Right lung (tissue), 5 donors: ENCODE results near the gene ZNF512B. TPM values are rescaled to one million over a fixed set of nuclear protein-coding genes. Genes with fewer than 3 reads are reported as not detected.
"Not testable (repeated sequence)": the region's sequence is repeated elsewhere in the genome, so short reads cannot be mapped to it uniquely, and the experiment has no call there.

Experiments
- DNase-seq, 2 donors: peaks; one replicate each; pipeline ENCODE4 v3.0.0-alpha.2; 2013
- polyA plus RNA-seq, 5 donors: library from polyadenylated mRNA; unstranded; fragments of 120-200 nt; gene quantifications; one replicate each; pipeline versions ENCODE4 v1.2.1 to v1.2.3, GENCODE V29; 2013; ENCODE audit warnings: inconsistent platforms in 1 of 5, low replicate concordance in 1 of 5; ENCODE audit not compliant: insufficient read length in 5 of 5, insufficient read depth in 1 of 5

ZNF512B gene
- polyA plus RNA-seq, 5 donors: 19.5 to 36.5 (median 26.2) TPM

DNA sequence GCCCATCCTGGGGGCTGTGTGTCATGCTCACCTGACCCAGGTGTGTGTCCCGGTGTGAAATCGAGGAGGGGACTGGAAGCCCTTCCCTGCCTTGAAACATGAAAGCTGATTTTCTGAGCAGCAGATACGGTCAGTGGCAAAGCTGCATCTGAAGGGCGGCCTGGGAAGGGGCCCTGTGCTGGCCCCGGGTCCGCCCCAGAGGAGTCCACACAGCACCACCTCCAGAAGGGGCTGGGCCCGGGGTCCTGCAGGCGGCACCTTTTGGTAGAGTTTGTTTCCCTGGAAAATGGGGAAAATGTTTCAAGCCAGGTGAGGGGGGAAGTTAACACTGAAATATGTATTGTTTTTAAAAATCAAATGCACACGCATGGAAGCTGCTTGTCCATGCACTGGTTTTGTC lies 34.3 kb downstream of the ZNF512B start:
- DNase-seq: no peak

DNA sequence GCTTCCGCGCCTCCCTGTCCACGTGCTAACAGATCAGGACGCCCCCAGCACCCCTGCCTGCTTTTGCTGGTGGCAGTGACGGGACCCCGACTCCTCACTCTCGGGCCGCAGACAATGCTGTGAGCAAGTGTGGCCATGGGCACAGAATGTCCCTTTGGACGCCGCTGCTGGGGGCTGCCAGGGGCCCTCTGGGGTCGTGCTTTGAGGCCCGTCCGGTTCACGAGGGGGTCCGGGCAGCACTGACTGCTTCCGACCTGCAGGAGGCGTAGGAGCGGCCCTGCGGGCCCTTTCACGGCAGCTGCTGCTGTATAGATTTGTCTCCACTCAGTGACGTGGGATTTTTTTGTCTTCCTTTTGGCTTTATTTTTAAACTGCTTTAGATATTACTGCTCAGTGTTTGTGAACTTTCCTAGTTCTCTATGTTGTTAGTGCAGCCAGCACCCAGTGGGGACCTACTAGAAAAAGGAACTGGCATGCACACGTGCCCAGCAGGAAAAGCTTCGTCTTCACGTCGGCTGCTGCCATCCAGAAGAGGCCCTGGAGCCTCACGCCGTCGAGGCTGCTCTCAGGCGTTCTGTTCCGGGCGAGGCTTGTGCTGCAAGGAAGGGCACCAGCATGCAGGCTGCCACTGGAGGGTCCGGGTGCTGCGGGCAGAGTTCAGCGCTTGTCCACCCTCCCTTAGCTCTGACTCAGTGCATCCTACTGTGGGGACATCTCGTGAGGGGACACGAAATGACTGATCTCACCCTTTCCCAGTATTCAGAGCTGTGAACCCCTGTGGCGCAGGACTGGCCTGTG lies 35.3 kb downstream of the ZNF512B start:
- DNase-seq: no peak

DNA sequence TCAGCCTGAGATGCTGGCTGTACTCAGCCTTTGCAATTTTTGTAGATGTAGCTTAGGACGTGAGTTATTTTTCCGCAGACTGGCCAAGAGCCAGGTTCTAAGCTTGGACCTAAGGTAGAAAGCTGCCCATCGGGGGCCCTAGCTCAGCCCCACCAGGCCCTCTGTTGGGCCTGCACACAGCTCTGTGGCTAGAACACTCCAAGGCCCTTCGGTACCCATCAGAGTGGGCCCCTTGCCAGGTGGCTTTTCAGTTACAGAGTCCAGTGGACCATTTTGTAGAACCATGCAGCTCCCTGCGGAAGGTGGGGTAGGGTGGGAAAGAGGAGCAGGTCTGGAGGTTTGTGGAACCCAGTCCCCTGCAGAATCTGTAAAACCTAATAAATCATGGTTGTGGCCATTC lies 36.1 kb downstream of the ZNF512B start:
- no peak for DNase-seq

DNA sequence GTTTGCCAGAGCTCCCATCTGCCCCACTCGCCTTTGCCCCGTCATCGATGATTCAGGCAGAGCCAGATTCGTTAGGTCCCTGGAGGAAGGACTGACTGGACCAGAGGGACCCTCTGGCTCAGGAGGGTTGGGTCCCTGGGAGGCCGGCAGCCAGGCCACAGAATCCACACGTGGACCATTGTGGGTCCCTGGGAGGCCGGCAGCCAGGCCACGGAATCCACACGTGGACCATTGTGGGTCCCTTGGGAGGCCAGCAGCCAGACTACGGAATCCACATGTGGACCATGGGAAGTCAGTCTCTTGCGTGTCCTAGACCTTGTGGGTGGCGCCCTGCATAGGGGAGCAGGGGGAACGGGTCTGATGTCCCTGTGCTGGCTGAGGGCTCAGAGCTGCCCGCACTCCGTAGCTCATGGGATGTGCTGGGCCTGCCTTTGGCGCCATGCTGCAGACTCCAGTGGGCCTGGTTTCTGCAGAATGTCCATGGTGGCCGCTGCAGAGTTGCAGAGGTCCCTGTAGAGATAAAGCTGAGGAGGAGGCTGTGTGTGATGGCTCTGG lies 37.0 kb downstream of the ZNF512B start:
- DNase-seq: no peak

DNA sequence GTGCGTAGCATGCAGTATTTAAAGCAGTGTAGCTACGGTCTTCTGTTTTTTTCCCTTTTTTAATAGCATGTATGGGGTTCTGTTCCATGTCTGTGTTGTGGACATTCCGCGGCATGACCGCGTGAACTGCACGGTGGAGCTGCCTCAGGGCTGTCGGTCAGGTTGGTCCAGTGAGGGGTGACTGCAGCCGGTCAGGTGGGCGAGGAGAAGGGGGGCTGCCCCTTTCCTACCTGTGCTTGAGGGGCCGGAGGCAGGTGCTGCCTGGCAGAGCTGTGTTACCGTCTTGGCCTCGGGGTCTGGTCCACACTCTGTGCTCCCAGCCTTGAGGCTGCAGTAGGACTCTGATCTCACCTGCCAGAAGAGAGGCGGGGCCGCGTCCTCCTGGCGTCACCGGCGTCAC lies 38.0 kb downstream of the ZNF512B start:
- DNase-seq: no peak

DNA sequence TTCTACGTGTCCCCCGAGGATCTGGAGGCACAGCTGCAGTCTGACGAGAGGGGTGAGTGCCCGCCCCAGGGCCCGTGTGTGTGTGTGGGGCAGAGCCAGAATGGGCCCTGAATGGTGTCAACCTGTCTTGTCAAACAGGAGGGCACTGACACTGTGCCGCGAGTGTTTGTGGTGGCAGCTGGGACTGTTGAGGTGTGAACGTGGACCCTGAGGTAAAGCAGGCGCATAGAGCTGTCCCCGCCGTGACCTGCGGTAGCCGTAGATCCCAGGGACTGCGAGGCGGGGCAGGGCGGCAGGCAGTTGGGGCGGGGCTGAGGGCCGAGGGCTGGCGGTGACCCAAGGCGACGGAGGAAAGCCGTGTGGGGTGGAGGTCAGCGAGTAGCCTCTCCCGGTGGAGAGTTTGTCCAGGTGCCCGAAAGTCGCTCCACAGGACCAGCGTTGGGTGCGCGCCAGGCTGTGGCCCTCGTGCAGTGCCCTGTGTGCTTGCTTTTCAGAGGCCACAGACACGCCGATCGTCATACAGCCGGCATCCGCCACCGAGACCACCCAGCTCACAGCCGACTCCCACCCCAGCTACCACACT lies 38.7 kb downstream of the ZNF512B start:
- DNase-seq: no peak

DNA sequence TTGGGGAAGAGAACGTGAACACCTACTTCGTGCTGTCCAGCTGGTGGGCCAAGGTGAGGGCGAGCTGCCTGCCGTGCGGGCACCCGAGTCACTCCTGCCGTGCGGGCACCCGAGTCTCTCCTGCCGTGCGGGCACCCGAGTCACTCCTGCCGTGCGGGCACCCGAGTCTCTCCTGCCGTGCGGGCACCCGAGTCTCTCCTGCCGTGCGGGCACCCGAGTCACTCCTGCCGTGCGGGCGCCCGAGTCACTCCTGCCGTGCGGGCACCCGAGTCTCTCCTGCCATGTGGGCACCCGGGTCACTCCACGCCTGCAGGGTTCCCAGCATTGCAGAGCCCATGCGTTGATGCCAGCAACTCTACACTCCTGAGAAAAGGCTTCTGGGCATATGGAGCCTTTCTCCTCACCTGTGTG lies 40.3 kb downstream of the ZNF512B start:
- DNase-seq: not testable (repeated sequence)

DNA sequence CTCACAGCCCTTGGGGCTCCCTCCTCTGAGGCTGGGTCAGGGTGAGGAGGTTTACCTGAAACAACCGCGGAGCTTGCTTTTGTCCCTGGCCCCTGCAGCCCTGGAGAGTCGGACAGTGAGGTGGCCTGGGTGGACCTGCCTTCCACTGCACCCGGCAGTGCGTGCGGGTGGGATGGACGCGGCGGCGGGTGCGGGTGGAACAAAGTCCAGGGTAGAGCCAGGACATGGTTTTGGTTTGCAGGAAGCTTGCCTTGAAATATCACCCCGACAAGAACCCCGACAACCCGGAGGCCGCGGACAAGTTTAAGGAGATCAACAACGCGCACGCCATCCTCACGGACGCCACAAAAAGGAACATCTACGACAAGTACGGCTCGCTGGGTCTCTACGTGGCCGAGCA lies 40.7 kb downstream of the ZNF512B start:
- DNase-seq: no peak

DNA sequence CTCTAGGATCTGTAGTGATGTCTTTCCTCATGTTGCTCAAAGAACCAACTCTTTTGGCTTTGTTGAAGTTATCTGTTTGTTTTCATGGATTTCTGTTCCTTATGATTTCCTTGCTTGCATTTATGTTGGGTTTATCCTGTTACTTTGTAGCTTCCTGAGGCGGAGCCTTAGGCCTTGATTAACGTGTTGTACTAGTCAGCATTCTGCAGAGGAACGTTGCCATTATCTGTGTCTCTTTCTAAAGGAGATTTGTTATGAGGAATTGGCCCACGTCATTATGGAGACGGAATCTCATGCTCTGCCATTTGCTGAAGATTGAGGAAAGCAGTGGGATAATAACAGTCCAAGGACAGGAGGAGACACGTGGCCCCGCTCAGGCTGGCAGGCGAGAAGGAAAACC lies 43.4 kb downstream of the ZNF512B start:
- no peak for DNase-seq

DNA sequence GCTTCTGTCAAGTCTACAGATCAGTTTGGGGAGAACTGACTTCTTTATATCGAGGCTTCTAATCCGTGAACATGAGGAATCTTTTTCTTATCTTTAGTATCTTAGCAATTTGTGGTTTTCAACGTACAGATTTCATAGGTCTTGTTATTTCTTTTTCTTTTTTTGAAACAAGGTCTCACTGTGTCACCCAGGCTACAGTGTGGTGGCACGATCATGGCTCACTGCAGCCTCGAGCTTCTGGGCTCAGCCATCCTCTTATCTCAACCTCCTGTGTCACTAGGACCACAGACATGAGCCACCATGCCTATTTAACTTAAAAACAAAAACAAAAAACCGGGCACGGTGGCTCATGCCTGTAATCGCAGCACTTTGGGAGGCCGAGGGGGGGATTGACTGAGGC lies 45.5 kb downstream of the ZNF512B start:
- no peak for DNase-seq

DNA sequence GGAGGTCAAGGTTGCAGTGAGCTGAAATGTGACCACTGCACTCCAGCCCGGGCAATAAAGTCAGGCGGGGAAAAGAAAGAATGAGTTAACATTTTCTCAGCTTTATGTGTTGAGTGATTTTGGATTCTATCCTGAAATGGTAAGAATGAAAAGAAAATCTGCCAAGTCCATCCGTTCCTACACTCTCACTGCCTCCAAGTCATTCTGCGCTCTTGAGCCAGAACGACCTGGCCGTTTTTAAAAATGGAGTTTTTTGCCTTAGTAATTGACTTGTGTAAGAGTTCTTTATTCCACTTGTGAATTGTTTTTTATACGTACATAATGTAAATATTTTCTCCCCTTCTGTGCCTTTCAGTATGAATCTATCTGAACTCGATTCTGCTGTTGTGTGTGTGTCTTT lies 46.1 kb downstream of the ZNF512B start:
- DNase-seq: no peak

DNA sequence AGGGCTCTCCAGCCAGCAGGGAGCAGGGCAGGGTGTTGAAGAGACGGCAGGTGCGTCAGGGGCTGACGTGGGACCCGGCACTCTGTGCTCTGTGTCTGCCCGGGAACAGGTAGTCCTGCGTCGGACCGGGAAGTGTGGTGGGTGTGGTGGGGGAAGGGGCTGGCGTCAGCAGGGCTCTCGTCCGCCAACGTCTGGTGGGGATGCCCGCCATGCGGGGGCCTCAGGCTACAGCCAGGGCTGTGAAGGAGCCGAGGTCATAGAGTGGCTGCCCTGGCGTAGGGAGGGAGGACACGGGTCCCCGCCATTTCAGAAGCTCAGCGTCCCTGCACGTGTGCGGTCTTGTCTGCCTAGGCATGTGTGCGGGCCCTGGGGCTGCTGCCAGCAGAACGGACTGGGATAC lies 49.5 kb downstream of the ZNF512B start:
- no peak for DNase-seq

DNA sequence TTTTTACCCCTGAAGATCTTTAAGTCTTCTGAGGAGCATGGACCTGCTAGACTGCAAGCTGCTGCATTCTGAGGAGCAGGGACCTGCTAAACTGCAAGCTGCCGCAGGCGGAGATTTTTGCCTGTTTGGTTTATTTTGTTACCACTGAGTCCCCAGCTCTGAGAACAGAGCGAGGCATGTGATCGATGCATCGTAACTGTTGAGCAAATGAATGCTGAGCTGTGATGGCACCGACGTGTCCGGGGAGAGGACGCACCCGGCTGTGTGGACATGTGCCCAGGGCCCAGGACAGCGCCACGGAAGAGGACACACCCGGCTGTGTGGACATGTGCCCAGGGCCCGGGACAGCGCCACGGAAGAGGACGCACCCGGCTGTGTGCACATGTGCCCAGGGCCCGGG lies 50.6 kb downstream of the ZNF512B start:
- no peak for DNase-seq

DNA sequence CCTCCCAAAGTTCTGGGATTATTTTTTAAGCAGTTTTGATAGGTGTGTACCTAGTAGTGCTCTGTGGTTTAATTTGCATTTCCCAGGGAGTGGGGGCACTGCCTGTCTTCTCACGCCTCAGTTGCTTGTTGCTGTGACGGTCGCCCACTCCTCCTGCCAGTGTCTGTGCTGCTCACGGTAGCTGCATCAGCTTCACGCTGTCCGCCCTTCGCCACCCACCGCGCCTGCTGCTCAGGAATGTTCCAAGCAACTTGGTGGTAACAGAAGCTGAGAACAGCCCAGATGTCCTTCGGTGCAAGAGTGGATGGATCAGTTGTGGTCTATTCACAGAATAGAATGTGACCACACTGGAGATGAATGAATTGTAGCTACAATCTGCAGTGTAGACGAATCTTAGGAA lies 51.9 kb downstream of the ZNF512B start:
- no peak for DNase-seq

DNA sequence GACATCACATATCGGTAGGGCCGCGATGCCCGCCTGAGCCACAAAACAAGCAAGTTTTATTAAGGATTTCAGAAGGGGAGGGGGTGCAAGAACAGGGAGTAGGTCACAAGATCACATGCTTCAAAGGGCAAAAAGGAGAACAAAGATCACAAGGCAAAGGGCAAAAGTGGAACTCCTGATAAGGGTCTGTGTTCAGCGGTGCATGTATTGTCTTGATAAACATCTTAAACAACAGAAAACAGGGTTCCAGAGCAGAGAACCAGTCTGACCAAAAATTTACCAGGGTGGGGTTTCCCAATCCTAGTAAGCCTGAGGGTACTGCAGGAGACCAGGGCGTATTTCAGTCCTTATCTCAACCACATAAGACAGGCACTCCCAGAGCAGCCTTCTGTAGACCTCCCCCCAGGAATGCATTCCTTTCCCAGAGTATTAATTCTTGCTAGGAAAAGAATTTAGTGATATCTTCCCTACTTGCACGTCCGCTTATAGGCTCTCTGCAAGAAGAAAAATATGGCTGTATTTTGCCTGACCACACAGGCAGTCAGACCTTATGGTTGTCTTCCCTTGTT lies 53.3 kb downstream of the ZNF512B start:
- DNase-seq: not testable (repeated sequence)

DNA sequence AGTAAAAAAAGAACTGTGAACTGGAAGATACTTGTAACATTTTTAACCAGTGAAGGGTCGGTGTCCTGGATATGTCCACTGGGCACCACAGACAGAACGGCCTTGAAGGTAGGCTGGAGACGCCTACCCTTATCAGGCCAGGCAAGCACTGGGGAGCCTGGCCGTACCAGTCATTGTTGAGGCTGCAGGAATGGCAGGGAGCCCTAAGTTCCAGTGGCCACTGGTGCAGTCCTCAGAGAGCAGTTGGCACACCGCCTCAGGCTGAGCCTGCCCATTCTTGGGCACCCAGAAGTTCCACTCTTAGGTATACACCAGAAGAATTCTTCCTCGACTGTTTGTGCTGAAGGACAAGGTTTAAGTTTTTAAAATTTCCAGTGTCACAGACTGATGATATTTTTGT lies 54.3 kb downstream of the ZNF512B start:
- DNase-seq: no peak

DNA sequence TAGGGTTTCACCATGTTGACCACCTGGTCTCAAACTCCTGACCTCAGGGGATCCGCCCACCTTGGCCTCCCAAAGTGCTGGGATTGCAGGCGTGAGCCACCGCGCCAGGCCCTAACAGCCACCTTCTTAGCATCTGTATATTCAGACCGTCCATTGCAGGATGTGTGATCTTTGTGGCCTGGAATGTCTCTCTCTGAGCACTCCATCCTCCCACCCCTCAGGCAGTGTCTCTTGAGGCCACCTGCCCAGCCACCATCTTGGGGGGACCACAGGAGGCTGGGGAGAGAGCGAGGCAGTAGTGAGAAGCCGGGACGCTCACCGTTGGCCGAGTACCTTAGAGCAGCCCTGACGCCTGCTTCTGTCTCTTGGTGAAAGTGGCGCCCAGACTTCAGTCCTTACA lies 56.0 kb downstream of the ZNF512B start:
- no peak for DNase-seq

DNA sequence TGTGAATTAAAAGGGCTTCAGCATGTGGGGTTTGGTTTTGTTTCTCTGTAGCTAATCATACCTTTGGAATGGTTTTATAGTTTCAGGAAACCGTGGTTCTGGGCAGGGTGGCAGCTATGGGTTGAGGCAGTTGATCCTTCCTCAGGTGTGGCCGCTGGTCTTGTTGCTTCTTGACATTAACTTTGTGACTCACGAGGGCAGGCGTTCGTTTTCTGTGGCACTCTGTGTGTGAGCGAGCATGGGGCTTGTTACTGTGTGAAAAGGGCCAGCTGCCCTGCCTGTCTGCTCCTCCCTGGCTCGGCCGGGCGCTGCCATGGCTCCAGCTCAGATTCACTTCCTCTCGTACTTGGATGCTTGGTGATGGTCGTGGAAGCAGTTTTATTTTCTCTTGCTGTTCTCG lies 58.6 kb downstream of the ZNF512B start:
- no peak for DNase-seq

DNA sequence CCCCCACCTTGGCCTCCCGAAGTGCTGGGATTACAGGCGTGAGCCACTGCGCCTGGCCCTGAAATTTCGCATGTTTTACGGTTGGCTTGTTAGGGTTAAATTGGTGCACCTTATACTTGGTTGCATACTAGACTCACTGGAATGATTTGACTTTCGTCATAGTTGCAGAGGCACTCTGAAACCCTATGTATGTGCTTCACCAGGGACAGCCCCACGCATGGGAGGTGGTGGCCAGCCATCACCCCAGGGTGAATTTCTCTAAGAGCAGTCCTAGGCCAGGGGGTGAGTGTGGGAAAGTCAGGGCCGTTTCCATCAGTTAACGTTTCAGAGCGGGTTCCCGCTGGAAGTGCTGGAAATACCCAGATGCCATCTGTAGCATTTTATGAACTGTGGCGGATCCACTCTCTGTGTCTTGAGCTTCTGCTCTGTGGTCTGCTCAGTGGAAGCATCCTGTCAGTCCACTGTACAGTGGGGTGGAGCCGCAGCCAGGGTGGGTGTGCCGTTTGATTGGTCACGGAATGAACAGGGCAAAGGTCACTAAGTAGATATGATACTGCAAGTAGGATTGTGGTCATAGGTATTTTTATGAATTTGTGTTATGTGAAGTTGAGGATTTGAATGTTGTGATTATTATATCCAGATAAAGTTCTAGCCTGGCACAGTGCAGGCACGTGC lies 61.6 kb downstream of the ZNF512B start:
- no peak for DNase-seq
